H9 (cell line): ENCODE data around the gene VSIR. TPM values are rescaled to one million over a fixed set of nuclear protein-coding genes. Genes with fewer than 3 reads are reported as not detected.

Source experiments
- DNase-seq: peaks from one replicate; pipeline ENCODE4 v3.0.0-alpha.2; 2017
- H2AFZ ChIP-seq: one replicate; pipeline ENCODE4 v1.6.1; 2013; ENCODE audit warnings: mild to moderate bottlenecking, low read length, control low read depth, moderate library complexity
- H2AK5ac ChIP-seq: 2 replicates; pipeline ENCODE4 v1.6.1; 2013; ENCODE audit warnings: low read length, control low read depth, mixed read lengths; ENCODE audit not compliant: insufficient read length
- H2BK120ac ChIP-seq: one replicate; pipeline ENCODE4 v1.6.1; 2013; ENCODE audit warnings: low read depth, mild to moderate bottlenecking, low read length, control low read depth, inconsistent platforms; ENCODE audit not compliant: poor library complexity, severe bottlenecking
- H2BK12ac ChIP-seq: 2 replicates; pipeline ENCODE4 v1.6.1; 2013; ENCODE audit warnings: low read length, control low read depth, mixed read lengths, low read depth; ENCODE audit not compliant: insufficient read length
- H2BK15ac ChIP-seq: 2 replicates; pipeline ENCODE4 v1.6.1; 2013; ENCODE audit warnings: low read depth, low read length, control low read depth
- H2BK20ac ChIP-seq: one replicate; pipeline ENCODE4 v1.6.1; 2013; ENCODE audit warnings: low read depth, mild to moderate bottlenecking, low read length, control low read depth, inconsistent platforms; ENCODE audit not compliant: poor library complexity, severe bottlenecking
- H2BK5ac ChIP-seq: 2 replicates; pipeline ENCODE4 v1.6.1; 2013; ENCODE audit warnings: low read length, control low read depth, mixed read lengths; ENCODE audit not compliant: insufficient read length
- H3K14ac ChIP-seq: 2 replicates; pipeline ENCODE4 v1.6.1; 2013; ENCODE audit warnings: low read length, control low read depth; ENCODE audit not compliant: insufficient read depth
- H3K18ac ChIP-seq: 2 replicates; pipeline ENCODE4 v1.6.1; 2013; ENCODE audit warnings: low read depth, mild to moderate bottlenecking, mixed read lengths, low read length, control low read depth; ENCODE audit not compliant: insufficient read length
- H3K23ac ChIP-seq: 2 replicates; pipeline ENCODE4 v1.6.1; 2013; ENCODE audit warnings: low read length, control low read depth, mixed read lengths, low read depth; ENCODE audit not compliant: insufficient read length
- H3K23me2 ChIP-seq: 2 replicates; pipeline ENCODE4 v1.6.1; 2013; ENCODE audit warnings: low read depth, mild to moderate bottlenecking, mixed read lengths, low read length, control low read depth; ENCODE audit not compliant: insufficient read length, poor library complexity, severe bottlenecking
- H3K27ac ChIP-seq: 2 replicates; pipeline ENCODE4 v1.5.1; 2013; ENCODE audit warnings: low read length, control low read depth, mixed read lengths, low read depth; ENCODE audit not compliant: insufficient read length
- H3K27me3 ChIP-seq: 2 replicates; pipeline ENCODE4 v1.6.1; 2013; ENCODE audit warnings: low read length, control low read depth, inconsistent platforms; ENCODE audit not compliant: insufficient read depth
- H3K4ac ChIP-seq: 2 replicates; pipeline ENCODE4 v1.6.1; 2013; ENCODE audit warnings: low read depth, mild to moderate bottlenecking, control low read depth, inconsistent platforms, low read length, moderate library complexity
- H3K4me1 ChIP-seq: 2 replicates; pipeline ENCODE4 v1.6.1; 2013; ENCODE audit warnings: low read length, control low read depth, inconsistent platforms; ENCODE audit not compliant: insufficient read depth
- H3K4me2 ChIP-seq: 2 replicates; pipeline ENCODE4 v1.6.1; 2013; ENCODE audit warnings: low read length, control low read depth, mixed read lengths; ENCODE audit not compliant: insufficient read length, insufficient read depth
- H3K56ac ChIP-seq: 2 replicates; pipeline ENCODE4 v1.6.1; 2013; ENCODE audit warnings: low read depth, mild to moderate bottlenecking, mixed read lengths, low read length, control low read depth; ENCODE audit not compliant: insufficient read length
- H3K79me1 ChIP-seq: 2 replicates; pipeline ENCODE4 v1.6.1; 2013; ENCODE audit warnings: low read depth, mild to moderate bottlenecking, moderate library complexity, low read length, control low read depth, inconsistent platforms; ENCODE audit not compliant: insufficient read depth, poor library complexity, severe bottlenecking
- H3K79me2 ChIP-seq: 2 replicates; pipeline ENCODE4 v1.6.1; 2013; ENCODE audit warnings: low read length, control low read depth, inconsistent platforms; ENCODE audit not compliant: insufficient read depth
- H3K9ac ChIP-seq: 2 replicates; pipeline ENCODE4 v1.6.1; 2013; ENCODE audit warnings: low read length, control low read depth, mixed read lengths; ENCODE audit not compliant: insufficient read length; ENCODE audit errors: extremely low read depth
- H3K9me3 ChIP-seq: one replicate; pipeline ENCODE4 v1.6.1; 2013; ENCODE audit warnings: low read depth, low read length, inconsistent platforms; ENCODE audit not compliant: control insufficient read depth
- H3T11ph ChIP-seq: one replicate; pipeline ENCODE4 v1.6.1; 2013; ENCODE audit warnings: mild to moderate bottlenecking, low read length, control low read depth, inconsistent platforms
- H4K20me1 ChIP-seq: one replicate; pipeline ENCODE4 v1.6.1; 2013; ENCODE audit not compliant: control insufficient read depth, insufficient read length, insufficient read depth
- H4K5ac ChIP-seq: 2 replicates; pipeline ENCODE4 v1.6.1; 2013; ENCODE audit warnings: low read depth, mild to moderate bottlenecking, mixed read lengths, low read length, control low read depth; ENCODE audit not compliant: insufficient read length
- H4K8ac ChIP-seq: replicated peaks from 2 replicates; pipeline ENCODE4 v1.6.1; 2013; ENCODE audit warnings: low read length, control low read depth, mixed read lengths, low read depth; ENCODE audit not compliant: insufficient read length
- H4K91ac ChIP-seq: 2 replicates; pipeline ENCODE4 v1.6.1; 2013; ENCODE audit warnings: low read depth, mild to moderate bottlenecking, moderate library complexity, mixed read lengths, low read length, control low read depth; ENCODE audit not compliant: insufficient read length
- H3K27ac Mint-ChIP-seq, 3 experiments: 2 replicates in 2 of 3; 3 replicates in 1 of 3; pipeline ENCODE4 v1.8.0; 2020 to 2021; ENCODE audit warnings: mixed read lengths in 3 of 3, mild to moderate bottlenecking in 1 of 3, moderate library complexity in 1 of 3
- H3K27me3 Mint-ChIP-seq: 2 replicates; pipeline ENCODE4 v1.8.0; 2021; ENCODE audit warnings: low read depth, mild to moderate bottlenecking, moderate library complexity, mixed read lengths
- H3K36me3 Mint-ChIP-seq, 3 experiments: 2 replicates in 2 of 3; 3 replicates in 1 of 3; pipeline ENCODE4 v1.8.0; 2020 to 2021; ENCODE audit warnings: low read depth in 3 of 3, mixed read lengths in 3 of 3; ENCODE audit not compliant: insufficient read depth in 1 of 3
- H3K4me1 Mint-ChIP-seq, 2 experiments: 2 replicates each; pipeline ENCODE4 v1.8.0; 2020; ENCODE audit warnings: mixed read lengths in 2 of 2
- H3K4me3 Mint-ChIP-seq, 2 experiments: 2 replicates in 1 of 2; 3 replicates in 1 of 2; pipeline ENCODE4 v1.8.0; 2020 to 2021; ENCODE audit warnings: mild to moderate bottlenecking in 2 of 2, mixed read lengths in 2 of 2, moderate library complexity in 1 of 2
- H3K9me3 Mint-ChIP-seq, 2 experiments: 2 replicates in 1 of 2; 3 replicates in 1 of 2; pipeline ENCODE4 v1.8.0; 2020; ENCODE audit warnings: mild to moderate bottlenecking in 2 of 2, mixed read lengths in 2 of 2, moderate library complexity in 1 of 2
- CTCF ChIP-seq: fragments of 200-600 bp; sonication (generic); conservative IDR thresholded peaks from 3 replicates; pipeline ENCODE4 v1.8.0; 2021; ENCODE audit warnings: antibody characterized with exemption, mild to moderate bottlenecking
- WGBS: extraction: QIAGEN DNeasy Blood & Tissue Kit; methylation state at CpG from one replicate; pipeline ENCODE4 v1.1.7; 2013; ENCODE audit warnings: missing lambda C conversion rate, low lambda C conversion rate, mixed read lengths; ENCODE audit not compliant: insufficient read length; ENCODE audit errors: extremely low coverage; 5-methylcytosine and 5-hydroxymethylcytosine counted together
- total RNA-seq: library from RNA; stranded (reverse); gene quantifications from 2 replicates; pipeline ENCODE4 v1.2.1, GENCODE V29; 2021

Gene VSIR
- total RNA-seq, 1 experiment from 2014 or later, result 0.11 TPM

- Mint-ChIP-seq H3K4me3 (no peak overlapping the region), H3K9me3 (no peaks in the 10 kb centered on the region), H3K36me3 (peaks cover 38 to 84% (median 81%) of the 10 kb centered on the region in 3 experiments; a peak in 6 of 7 replicates), H3K4me1 (no peaks in the 10 kb centered on the region), H3K27ac (no peak overlapping the region; a peak in 1 of 7 replicates), H3K27me3 (no peaks in the 10 kb centered on the region)
- WGBS, result no CpG with 5 or more reads among the region's 14 CpGs
- Histone ChIP-seq H3K9ac (no peak overlapping the region), H2BK12ac (no peak overlapping the region), H3K18ac (no peak overlapping the region), H3K9me3 (no peaks in the 10 kb centered on the region), H3K4me2 (no peak overlapping the region), H4K91ac (no peak overlapping the region), H2AK5ac (no peak overlapping the region), H4K5ac (no peak overlapping the region), H3K27ac (no peak overlapping the region), H2BK120ac (no peak overlapping the region), H3K14ac (no peak overlapping the region), H3T11ph (no peak overlapping the region), H3K23me2 (no peaks in the 10 kb centered on the region), H3K4me1 (peaks cover 2% of the 10 kb centered on the region; the same call in 1 of the 2 replicates), H2AFZ (no peak overlapping the region), H3K4ac (no peak overlapping the region), H2BK15ac (no peak overlapping the region), H4K20me1 (no peaks in the 10 kb centered on the region), H3K79me2 (no peaks in the 10 kb centered on the region), H2BK20ac (no peak overlapping the region), H3K79me1 (no peaks in the 10 kb centered on the region), H2BK5ac (no peak overlapping the region), H3K56ac (no peak overlapping the region), H3K23ac (no peak overlapping the region), H3K27me3 (no peaks in the 10 kb centered on the region), H4K8ac (no peak overlapping the region)
- DNase-seq, result no peak
- no peak for TF ChIP-seq CTCF
Measured at GRCh38 chr10:71818674-71819260, 45.4 kb upstream of the VSIR start.
